HepG2 (cell line): ENCODE measurements around the gene MIF4GD. TPM values are rescaled to one million over a fixed set of nuclear protein-coding genes. Genes with fewer than 3 reads are reported as not detected.

Experiments
- ATAC-seq: fragments of 200-7000 bp; cut with Tn5 transposase; 3 replicates; pipeline ENCODE4 v1.9.1; 2020; ENCODE audit warnings: mild to moderate bottlenecking, moderate library complexity
- BruUV-seq: library from RNA; stranded (reverse); fragments of 400-500 nt; replicated peaks from 2 replicates; lab custom pipeline; 2021; lab: Mats Ljungman, UMichigan
- CTCF ChIA-PET: fragments of 300-600 bp; formaldehyde crosslinking; extraction: SDS; loops from one replicate; lab custom pipeline; 2021; ENCODE audit warnings: low total read pairs, inconsistent platforms, low intra/inter-chr PET ratio; lab: Yijun Ruan, JAX
- POLR2A ChIA-PET: fragments of 350-600 bp; sonication (Branson Sonifier 250); formaldehyde crosslinking; loops from one replicate; lab custom pipeline; 2020; ENCODE audit warnings: antibody characterized with exemption, inconsistent platforms; lab: Yijun Ruan, JAX
- DNase-seq: peaks from one replicate; pipeline ENCODE4 v3.0.0-alpha.2; 2015; ENCODE audit warnings: low spot score
- FAIRE-seq: peaks from 3 replicates; lab custom pipeline; 2011; peaks lifted over from hg19 to GRCh38; lab: Jason Lieb, UNC
- H2AFZ ChIP-seq: one replicate; pipeline ENCODE4 v1.6.1; 2011; ENCODE audit warnings: low read length, inconsistent platforms
- H3K27ac ChIP-seq: fragments of 300-600 bp; 3 replicates; pipeline ENCODE4 v1.8.0; 2011; ENCODE audit warnings: mixed run types, mild to moderate bottlenecking, mixed read lengths, low read length, inconsistent platforms; ENCODE audit not compliant: insufficient read depth; ENCODE audit errors: extremely low read length
- H3K27me3 ChIP-seq, 2 experiments: fragments of 200-600 bp in 1 of 2; 2 replicates in 1 of 2; 3 replicates in 1 of 2; pipeline versions ENCODE4 v1.6.0 to v1.8.0; 2011; ENCODE audit warnings: low read length in 2 of 2, mild to moderate bottlenecking in 2 of 2, moderate library complexity in 2 of 2, inconsistent platforms in 1 of 2; ENCODE audit not compliant: insufficient read depth in 2 of 2, control insufficient read depth in 1 of 2
- H3K36me3 ChIP-seq, 2 experiments: fragments of 200-600 bp in 1 of 2; replicated peaks in 1 of 2; 2 replicates in 1 of 2; 3 replicates in 1 of 2; pipeline versions ENCODE4 v1.5.1 to v1.8.0; 2011; ENCODE audit warnings: low read length in 2 of 2, inconsistent platforms in 1 of 2; ENCODE audit not compliant: insufficient read depth in 2 of 2, control insufficient read depth in 1 of 2
- H3K4me1 ChIP-seq: 2 replicates; pipeline ENCODE4 v1.5.1; 2012; ENCODE audit warnings: low read length, inconsistent platforms; ENCODE audit not compliant: insufficient read depth
- H3K4me2 ChIP-seq: 2 replicates; pipeline ENCODE4 v1.6.0; 2011; ENCODE audit warnings: low read depth, low read length, inconsistent platforms
- H3K4me3 ChIP-seq, 3 experiments: fragments of 200-600 bp in 1 of 3; sonication (generic), shearing (Covaris generic) in 1 of 3; replicated peaks in 1 of 3; 2 replicates each; pipeline ENCODE4 v1.5.1; 2011 to 2016; ENCODE audit warnings: low read length in 3 of 3, inconsistent platforms in 2 of 3, low read depth in 2 of 3, mild to moderate bottlenecking in 2 of 3, control low read depth in 1 of 3, mixed read lengths in 1 of 3; ENCODE audit not compliant: insufficient read depth in 1 of 3
- H3K79me2 ChIP-seq: one replicate; pipeline ENCODE4 v1.6.1; 2011; ENCODE audit warnings: low read length, inconsistent platforms; ENCODE audit not compliant: insufficient read depth
- H3K9ac ChIP-seq: 2 replicates; pipeline ENCODE4 v1.6.0; 2011; ENCODE audit warnings: mild to moderate bottlenecking, low read depth, low read length, inconsistent platforms; ENCODE audit not compliant: insufficient read depth
- H3K9me3 ChIP-seq: 2 replicates; pipeline ENCODE4 v1.5.1; 2012; ENCODE audit warnings: mild to moderate bottlenecking, low read length
- H4K20me1 ChIP-seq: 2 replicates; pipeline ENCODE4 v1.6.0; 2011; ENCODE audit warnings: inconsistent platforms, mild to moderate bottlenecking, low read length, moderate library complexity; ENCODE audit not compliant: insufficient read depth
- MAFG ChIP-seq: sonication (generic); formaldehyde crosslinking; IDR thresholded peaks from 2 replicates; pipeline ENCODE4 v1.5.1; 2020; ENCODE audit warnings: mild to moderate bottlenecking, missing genetic modification reagents
- RBM39 ChIP-seq: fragments of 200-400 bp; formaldehyde crosslinking; IDR thresholded peaks from one replicate; pipeline ENCODE4 v1.6.1; 2018; ENCODE audit warnings: antibody characterized with exemption, mild to moderate bottlenecking, low read depth, low read length; ENCODE audit not compliant: poor library complexity, severe bottlenecking
- WGBS: methylation state at CpG from one replicate; pipeline ENCODE4 v1.1.6; 2017; ENCODE audit warnings: low lambda C conversion rate; 5-methylcytosine and 5-hydroxymethylcytosine counted together
- in situ Hi-C: cut with HindIII; loops from 2 replicates; pipeline ENCODE4 v1.10.0; 2017; ENCODE audit warnings: low pct_unique_long_range_greater_than_20kb; ENCODE audit not compliant: extremely low pct_ligation_motif_present
- intact Hi-C: fragments of 100-400 bp; cut with micrococcal nuclease; formaldehyde crosslinking; loops from one replicate; pipeline ENCODE4 v1.10.0; 2022; ENCODE audit not compliant: unreplicated experiment
- polyA plus RNA-seq, 8 experiments: library from polyadenylated mRNA; depleted of rRNA in 3 of 8; stranded (reverse) in 7 of 8; unstranded in 1 of 8; fragments of >200 nt; fragmentation: Illumina TruSeq in 4 of 8; extraction: Trizol in 4 of 8; gene quantifications; 2 replicates each; pipeline versions ENCODE4 v1.2.1 to v1.2.3, GENCODE V29; 2011 to 2016; ENCODE audit warnings: low read depth in 4 of 8, missing spikeins in 1 of 8, mixed read lengths in 1 of 8; ENCODE audit not compliant: insufficient read depth in 1 of 8
- total RNA-seq, 5 experiments: library from RNA; depleted of rRNA; stranded (reverse); fragments of >200 nt; fragmentation: Illumina TruSeq; extraction: Trizol; gene quantifications; 2 replicates each; pipeline ENCODE4 v1.2.3, GENCODE V29; 2016; ENCODE audit warnings: low read depth in 1 of 5
- TF ChIP-seq, protein P1 (sequence below): sonication (generic); formaldehyde crosslinking; conservative IDR thresholded peaks from 2 replicates; pipeline ENCODE4 v1.4.0; 2020; ENCODE audit warnings: missing genetic modification reagents
- TF ChIP-seq, protein P2 (sequence below): sonication (generic); formaldehyde crosslinking; IDR thresholded peaks from 2 replicates; pipeline ENCODE4 v1.5.1; 2020; ENCODE audit warnings: missing genetic modification reagents, mild to moderate bottlenecking, borderline replicate concordance

The MIF4GD gene
- total and polyA plus RNA-seq, 2 of the 13 experiments (the other 11 are each of a cell fraction or from before 2014, with no cell fraction given), result 14.0 to 28.0 TPM

DNA sequence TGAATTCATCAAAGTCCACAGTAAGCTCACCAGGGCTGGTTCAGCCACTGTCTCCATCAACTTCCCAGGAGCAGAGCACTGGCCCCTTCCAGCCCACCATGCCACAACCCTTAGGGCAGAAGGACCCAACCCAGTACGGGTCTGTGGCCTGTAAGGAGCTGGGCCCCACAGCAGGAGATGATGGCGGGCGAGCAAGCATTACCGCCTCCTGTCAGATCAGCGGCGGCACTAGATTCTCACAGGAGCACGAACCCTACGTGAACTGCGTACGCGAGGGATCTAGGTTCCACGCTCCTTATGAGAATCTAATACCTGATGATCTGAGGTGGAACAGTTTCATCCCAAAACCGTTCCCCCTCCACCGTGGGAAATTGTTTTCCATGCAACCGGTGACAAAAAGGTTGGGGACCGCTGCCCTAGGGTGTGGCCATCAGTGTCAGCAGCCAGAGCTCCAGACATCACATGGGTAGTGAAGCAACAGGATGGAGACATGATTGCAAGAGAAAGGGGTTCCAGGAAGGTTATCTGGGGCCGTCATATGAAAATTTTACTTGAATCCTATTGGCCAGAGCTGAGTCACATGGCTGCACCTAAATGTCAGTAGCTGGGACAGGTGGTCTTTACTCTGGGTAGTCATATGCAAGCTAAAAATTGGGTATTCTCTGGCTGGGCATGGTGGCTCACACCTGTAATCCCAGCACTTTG, 30.6 kb upstream of the MIF4GD start:
- TF ChIP-seq, protein P1, sequence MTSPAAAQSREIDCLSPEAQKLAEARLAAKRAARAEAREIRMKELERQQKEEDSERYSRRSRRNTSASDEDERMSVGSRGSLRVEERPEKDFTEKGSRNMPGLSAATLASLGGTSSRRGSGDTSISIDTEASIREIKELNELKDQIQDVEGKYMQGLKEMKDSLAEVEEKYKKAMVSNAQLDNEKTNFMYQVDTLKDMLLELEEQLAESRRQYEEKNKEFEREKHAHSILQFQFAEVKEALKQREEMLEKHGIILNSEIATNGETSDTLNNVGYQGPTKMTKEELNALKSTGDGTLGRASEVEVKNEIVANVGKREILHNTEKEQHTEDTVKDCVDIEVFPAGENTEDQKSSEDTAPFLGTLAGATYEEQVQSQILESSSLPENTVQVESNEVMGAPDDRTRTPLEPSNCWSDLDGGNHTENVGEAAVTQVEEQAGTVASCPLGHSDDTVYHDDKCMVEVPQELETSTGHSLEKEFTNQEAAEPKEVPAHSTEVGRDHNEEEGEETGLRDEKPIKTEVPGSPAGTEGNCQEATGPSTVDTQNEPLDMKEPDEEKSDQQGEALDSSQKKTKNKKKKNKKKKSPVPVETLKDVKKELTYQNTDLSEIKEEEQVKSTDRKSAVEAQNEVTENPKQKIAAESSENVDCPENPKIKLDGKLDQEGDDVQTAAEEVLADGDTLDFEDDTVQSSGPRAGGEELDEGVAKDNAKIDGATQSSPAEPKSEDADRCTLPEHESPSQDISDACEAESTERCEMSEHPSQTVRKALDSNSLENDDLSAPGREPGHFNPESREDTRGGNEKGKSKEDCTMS (CRISPR knock-in tag), result no peak
- Histone ChIP-seq H4K20me1 (no peaks in the 10 kb centered on the region), H2AFZ (no peak overlapping the region), H3K27ac (no peak overlapping the region), H3K79me2 (no peaks in the 10 kb centered on the region), H3K4me1 (peaks cover 17% of the 10 kb centered on the region), H3K9ac (no peak overlapping the region), H3K27me3 (no peaks in the 10 kb centered on the region), H3K9me3 (no peaks in the 10 kb centered on the region), H3K4me2 (no peak overlapping the region), H3K4me3 (no peak overlapping the region), H3K36me3 (no peaks in the 10 kb centered on the region)
- no peak for DNase-seq
- ChIA-PET POLR2A (no interaction called here), CTCF (no interaction called here)
- WGBS, result 95% methylated on average over 17 of the region's 17 CpGs
- BruUV-seq, result no TSS peak
- FAIRE-seq, result no peak
- in situ Hi-C loops, result no loop called here
- intact Hi-C loops, result no loop called here
- ATAC-seq, result peak; percentile 25; the same call in 2 of the 3 replicates

DNA sequence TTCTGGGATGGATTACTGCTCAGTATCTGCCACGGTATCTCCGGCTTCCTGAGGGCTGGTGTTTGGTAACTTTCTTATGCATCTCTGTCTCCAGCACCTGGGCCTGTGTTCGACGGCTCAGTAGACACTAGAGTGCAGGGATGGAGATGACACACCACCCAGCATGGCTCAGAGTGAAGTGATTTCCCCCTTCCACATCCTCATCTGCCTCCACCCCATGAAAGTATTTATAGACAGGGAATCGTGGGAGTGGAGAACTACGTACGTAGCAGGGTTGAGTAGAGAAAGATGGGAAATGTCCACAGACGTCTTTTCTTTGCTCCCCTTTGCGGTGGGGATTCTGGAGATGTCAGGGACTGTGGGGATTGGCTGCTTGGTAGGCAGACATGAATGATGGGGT, 30.0 kb upstream of the MIF4GD start:
- H3K4me1 ChIP-seq, result peaks cover 23% of the 10 kb centered on the region
- WGBS, result 86% methylated on average over 9 of the region's 9 CpGs
- H3K27me3 ChIP-seq, result no peaks in the 10 kb centered on the region
- no TSS peak for BruUV-seq
- no peak for FAIRE-seq
- H3K79me2 ChIP-seq, result no peaks in the 10 kb centered on the region
- no peak overlapping the region for H3K27ac ChIP-seq
- H3K4me2 ChIP-seq, result no peak overlapping the region
- intact Hi-C loops, result no loop called here
- ATAC-seq, result no peak
- POLR2A ChIA-PET, result no interaction called here
- CTCF ChIA-PET, result no interaction called here
- DNase-seq, result no peak
- H3K4me3 ChIP-seq, result no peak overlapping the region
- no peaks in the 10 kb centered on the region for H4K20me1 ChIP-seq
- TF ChIP-seq RBM39 (no peak), MAFG (CRISPR knock-in tag) (no peak)
- TF ChIP-seq, protein P2, sequence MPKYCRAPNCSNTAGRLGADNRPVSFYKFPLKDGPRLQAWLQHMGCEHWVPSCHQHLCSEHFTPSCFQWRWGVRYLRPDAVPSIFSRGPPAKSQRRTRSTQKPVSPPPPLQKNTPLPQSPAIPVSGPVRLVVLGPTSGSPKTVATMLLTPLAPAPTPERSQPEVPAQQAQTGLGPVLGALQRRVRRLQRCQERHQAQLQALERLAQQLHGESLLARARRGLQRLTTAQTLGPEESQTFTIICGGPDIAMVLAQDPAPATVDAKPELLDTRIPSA (CRISPR knock-in tag), result no peak
- no peaks in the 10 kb centered on the region for H3K9me3 ChIP-seq
- no peak overlapping the region for H3K9ac ChIP-seq
- no peaks in the 10 kb centered on the region for H3K36me3 ChIP-seq
- no peak overlapping the region for H2AFZ ChIP-seq
- in situ Hi-C loops, result no loop called here
